ENCODE results near the gene ZNF778. TPM values are rescaled to one million over a fixed set of nuclear protein-coding genes. Genes with fewer than 3 reads are reported as not detected.
"Not testable (repeated sequence)": the region's sequence is repeated elsewhere in the genome, so short reads cannot be mapped to it uniquely, and the experiment has no call there.

ZNF778 gene
- total RNA-seq, 2 experiments from 2014 or later = 3.5 to 3.6 TPM

DNA sequence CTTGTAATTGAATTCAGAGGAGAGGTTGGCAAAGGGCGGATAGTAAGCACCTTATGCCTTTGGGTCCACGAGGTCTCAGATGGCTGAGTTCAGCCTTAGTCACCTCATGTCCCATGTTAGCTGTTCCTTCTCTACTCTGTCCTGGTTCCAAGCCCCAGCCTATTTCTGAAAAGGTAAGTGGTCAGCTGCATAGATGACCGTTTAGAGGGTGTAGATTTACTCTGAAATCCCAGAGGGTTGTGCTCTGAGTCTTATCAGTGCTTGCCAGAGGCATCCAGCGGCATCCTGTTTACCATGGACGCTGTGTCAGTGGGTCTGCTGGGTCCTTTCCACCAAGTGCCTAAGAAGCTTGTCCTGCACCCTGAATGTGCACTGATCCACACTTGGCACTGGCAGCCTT, 1.9 kb downstream of the ZNF778 start:
- CTCF ChIA-PET = no interaction called here
- Mint-ChIP-seq H3K36me3 (ENCODE audit: low read depth) (peaks cover 10% of the 10 kb centered on the region), H3K4me3 (peak overlapping the region; percentile 58), H3K4me1 (ENCODE audit: low read depth) (peaks cover 20% of the 10 kb centered on the region), H3K27me3 (ENCODE audit: low read depth) (no peaks in the 10 kb centered on the region), H3K9me3 (no peaks in the 10 kb centered on the region), H3K27ac (no peak overlapping the region)
- DNase-seq = no peak
- intact Hi-C loops (cut with micrococcal nuclease) = loop anchor here (5.0 kb wide), 1 partner anchor 122 kb away; no protein-coding TSS in a partner anchor

DNA sequence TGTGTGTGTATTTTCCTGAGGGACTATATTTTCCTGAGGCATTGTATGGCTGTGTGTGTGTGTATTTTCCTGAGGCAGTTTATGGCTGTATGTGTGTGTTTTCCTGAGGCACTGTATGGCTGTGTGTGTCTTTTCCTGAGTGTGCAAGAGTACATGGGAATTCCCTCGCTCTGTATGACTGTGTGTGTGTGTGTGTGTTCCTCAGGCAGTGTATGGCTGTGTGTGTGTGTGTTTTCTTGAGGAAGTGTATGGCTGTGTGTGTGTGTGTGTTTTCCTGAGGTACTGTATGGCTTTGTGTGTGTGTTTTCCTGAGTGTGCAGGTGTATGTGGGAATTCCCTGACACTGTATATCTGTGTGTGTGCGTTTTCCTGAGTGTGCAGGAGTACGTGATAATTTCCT, 4.1 kb downstream of the ZNF778 start:
- intact Hi-C loops (cut with micrococcal nuclease) = no loop called here
- CTCF ChIA-PET = no interaction called here
- H3K36me3 Mint-ChIP-seq (ENCODE audit: low read depth) = peaks cover 31% of the 10 kb centered on the region
- H3K9me3 Mint-ChIP-seq = peaks cover 2% of the 10 kb centered on the region
- H3K4me3 Mint-ChIP-seq = no peak overlapping the region
- H3K27me3 Mint-ChIP-seq (ENCODE audit: low read depth) = no peaks in the 10 kb centered on the region
- no peak overlapping the region for H3K27ac Mint-ChIP-seq
- peaks cover 11% of the 10 kb centered on the region for H3K4me1 Mint-ChIP-seq (ENCODE audit: low read depth)
- DNase-seq = no peak

DNA sequence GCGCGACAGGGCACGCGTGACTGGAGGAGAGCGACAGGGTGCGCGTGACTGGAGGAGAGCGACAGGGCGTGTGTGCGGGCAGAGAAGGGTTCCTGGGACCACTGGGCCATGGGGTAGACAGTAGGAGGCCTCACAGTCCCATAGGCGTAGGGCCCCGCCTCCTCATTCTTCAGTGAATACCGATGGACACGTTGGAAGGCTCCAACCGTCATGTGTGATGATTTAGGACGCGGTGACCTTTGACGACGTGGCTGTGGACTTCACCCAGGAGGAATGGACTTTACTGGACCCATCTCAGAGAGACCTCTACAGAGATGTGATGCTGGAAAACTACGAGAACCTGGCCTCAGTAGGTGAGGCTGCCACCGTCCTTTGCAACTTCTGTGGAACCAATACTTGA, 5.4 kb downstream of the ZNF778 start:
- Mint-ChIP-seq H3K9me3 (peaks cover 13% of the 10 kb centered on the region), H3K27me3 (ENCODE audit: low read depth) (no peaks in the 10 kb centered on the region), H3K4me1 (ENCODE audit: low read depth) (peaks cover 7% of the 10 kb centered on the region), H3K36me3 (ENCODE audit: low read depth) (peaks cover 44% of the 10 kb centered on the region), H3K4me3 (no peak overlapping the region), H3K27ac (no peak overlapping the region)
- no peak for DNase-seq
- CTCF ChIA-PET = no interaction called here
- intact Hi-C loops (cut with micrococcal nuclease) = no loop called here

- H3K36me3 Mint-ChIP-seq (ENCODE audit: low read depth) = peaks cover 58% of the 10 kb centered on the region
- H3K27ac Mint-ChIP-seq = no peak overlapping the region
- no peak for DNase-seq
Measured at GRCh38 chr16:89224665-89225064, 7.2 kb downstream of the ZNF778 start.

DNA sequence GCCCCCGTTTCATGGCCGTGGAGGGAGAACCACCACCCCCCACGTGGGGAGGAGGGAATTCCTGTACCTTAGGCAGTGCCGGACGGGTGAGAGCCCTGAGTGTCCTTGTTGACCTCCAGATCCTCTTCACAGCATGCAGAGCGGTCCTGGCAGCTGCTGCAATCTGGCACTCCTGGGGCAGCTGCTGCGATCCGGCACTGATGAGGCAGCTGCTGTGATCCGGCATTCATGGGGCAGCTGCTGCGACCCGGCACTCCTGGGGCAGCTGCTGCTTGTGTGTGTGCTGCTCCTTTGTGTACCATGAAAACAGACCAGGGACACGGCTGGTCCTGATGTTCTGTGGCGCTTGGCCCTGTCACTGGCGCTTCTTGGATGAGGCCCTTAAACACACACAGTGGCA, 12.8 kb downstream of the ZNF778 start:
- Mint-ChIP-seq H3K4me3 (no peak overlapping the region), H3K27ac (no peak overlapping the region), H3K27me3 (ENCODE audit: low read depth) (no peaks in the 10 kb centered on the region), H3K36me3 (ENCODE audit: low read depth) (peaks cover 69% of the 10 kb centered on the region), H3K4me1 (ENCODE audit: low read depth) (peaks cover 4% of the 10 kb centered on the region), H3K9me3 (peaks cover 28% of the 10 kb centered on the region)
- CTCF ChIA-PET = no interaction called here
- no peak for DNase-seq
- intact Hi-C loops (cut with micrococcal nuclease) = no loop called here

More at GRCh38 chr16:89224665-89225064, 7.2 kb downstream of the ZNF778 start:
- H3K27me3 Mint-ChIP-seq (ENCODE audit: low read depth) = no peaks in the 10 kb centered on the region
- CTCF ChIA-PET = interaction anchor here (0.6 to 1.2 kb wide), 2 partner anchors 10 to 64 kb away, joined by 3 read pairs; no protein-coding TSS in a partner anchor
- H3K9me3 Mint-ChIP-seq = peaks cover 26% of the 10 kb centered on the region
- no peak overlapping the region for H3K4me3 Mint-ChIP-seq
- H3K4me1 Mint-ChIP-seq (ENCODE audit: low read depth) = no peaks in the 10 kb centered on the region
- intact Hi-C loops (cut with micrococcal nuclease) = no loop called here

DNA sequence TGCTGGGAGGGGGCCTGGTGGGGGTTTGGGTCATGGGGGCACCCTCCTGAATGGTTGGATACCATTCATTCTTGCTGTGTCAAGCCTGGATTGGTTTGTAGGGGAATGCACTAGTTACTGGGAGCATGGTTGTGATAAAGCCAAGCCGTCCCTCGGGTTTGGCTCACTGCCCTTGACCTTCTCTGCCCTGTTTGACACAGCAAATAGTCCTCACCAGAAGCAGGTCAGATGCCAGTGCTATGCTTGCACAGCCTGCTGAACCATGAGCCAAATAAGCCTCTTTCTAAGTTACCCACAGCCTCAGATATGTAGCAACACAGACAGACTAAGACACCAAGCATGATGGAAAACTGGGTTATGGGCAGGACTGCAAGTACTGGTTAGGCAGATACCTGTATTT, 14.6 kb downstream of the ZNF778 start:
- Mint-ChIP-seq H3K27me3 (ENCODE audit: low read depth) (no peaks in the 10 kb centered on the region), H3K27ac (no peak overlapping the region), H3K9me3 (peaks cover 21% of the 10 kb centered on the region), H3K4me3 (no peak overlapping the region), H3K36me3 (ENCODE audit: low read depth) (peaks cover 51% of the 10 kb centered on the region), H3K4me1 (ENCODE audit: low read depth) (peaks cover 4% of the 10 kb centered on the region)
- no peak for DNase-seq
- intact Hi-C loops (cut with micrococcal nuclease) = no loop called here
- CTCF ChIA-PET = no interaction called here

DNA sequence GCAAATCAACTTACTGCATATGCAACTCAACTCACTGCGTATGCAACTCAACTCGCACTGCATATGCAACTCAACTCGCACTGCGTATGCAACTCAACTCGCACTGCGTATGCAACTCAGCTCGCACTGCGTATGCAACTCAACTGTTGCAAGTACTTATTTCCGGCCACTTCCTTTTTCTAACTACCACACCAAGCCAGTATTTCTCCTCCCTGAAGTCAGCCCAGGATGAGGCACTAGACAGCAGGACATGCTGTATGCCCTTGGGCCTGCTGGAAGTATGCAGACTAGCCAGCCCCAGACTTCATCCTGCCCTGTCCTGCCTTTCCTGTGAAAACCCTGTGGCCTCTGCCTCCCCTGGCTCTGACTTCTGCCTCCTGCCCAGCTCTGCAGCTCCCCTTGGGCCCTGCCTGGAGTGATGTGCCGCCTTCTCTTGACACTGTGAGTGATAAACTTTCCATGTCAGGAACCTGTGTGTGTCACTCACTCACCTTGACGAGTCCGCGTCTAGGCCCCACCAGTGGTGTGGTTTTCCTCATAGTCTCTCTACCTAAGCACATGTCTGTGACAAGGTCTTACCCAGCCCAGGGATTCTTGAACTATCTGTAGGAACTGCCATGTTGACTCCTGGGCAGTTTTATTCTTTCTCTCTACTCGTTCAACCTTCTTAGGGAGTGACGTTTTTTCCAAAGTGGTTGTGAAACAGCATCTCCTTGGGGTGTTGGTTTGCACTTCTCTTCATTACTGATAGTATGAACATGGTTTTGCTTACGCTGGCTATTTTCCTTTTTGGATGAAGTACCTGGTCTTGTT, 16.4 kb downstream of the ZNF778 start:
- peaks cover 6% of the 10 kb centered on the region for H3K9me3 Mint-ChIP-seq
- H3K36me3 Mint-ChIP-seq (ENCODE audit: low read depth) = peaks cover 33% of the 10 kb centered on the region
- CTCF ChIA-PET = no interaction called here

DNA sequence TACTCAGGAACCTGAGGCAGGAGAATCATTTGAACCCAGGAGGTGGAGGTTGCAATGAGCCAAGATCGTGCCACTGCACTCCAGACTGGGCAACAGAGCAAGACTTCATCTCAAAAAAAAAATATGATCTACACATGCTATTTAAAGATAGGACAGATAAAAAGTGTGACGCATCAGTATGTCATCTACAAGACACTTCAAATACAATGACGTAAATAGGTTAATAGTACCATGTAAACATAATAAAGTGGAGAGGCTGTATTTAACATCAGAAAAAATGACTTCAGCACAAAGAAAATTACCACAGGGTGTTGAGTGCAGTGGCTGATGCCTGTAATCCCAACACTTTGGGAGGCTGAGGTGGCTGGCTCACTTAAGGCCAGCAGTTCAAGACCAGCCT, 20.2 kb downstream of the ZNF778 start:
- DNase-seq = no peak
- Mint-ChIP-seq H3K27me3 (ENCODE audit: low read depth) (no peaks in the 10 kb centered on the region), H3K4me3 (no peak overlapping the region), H3K27ac (no peak overlapping the region), H3K36me3 (ENCODE audit: low read depth) (peaks cover 10% of the 10 kb centered on the region), H3K4me1 (ENCODE audit: low read depth) (peaks cover 13% of the 10 kb centered on the region), H3K9me3 (peaks cover under 1% of the 10 kb centered on the region)
- CTCF ChIA-PET = no interaction called here
- intact Hi-C loops (cut with micrococcal nuclease) = no loop called here

More for the DNA sequence above, 16.4 kb downstream of the ZNF778 start:
- Mint-ChIP-seq H3K4me1 (ENCODE audit: low read depth) (peaks cover 4% of the 10 kb centered on the region), H3K4me3 (no peak overlapping the region), H3K27ac (no peak overlapping the region), H3K27me3 (ENCODE audit: low read depth) (no peaks in the 10 kb centered on the region)
- DNase-seq = no peak
- intact Hi-C loops (cut with micrococcal nuclease) = no loop called here

DNA sequence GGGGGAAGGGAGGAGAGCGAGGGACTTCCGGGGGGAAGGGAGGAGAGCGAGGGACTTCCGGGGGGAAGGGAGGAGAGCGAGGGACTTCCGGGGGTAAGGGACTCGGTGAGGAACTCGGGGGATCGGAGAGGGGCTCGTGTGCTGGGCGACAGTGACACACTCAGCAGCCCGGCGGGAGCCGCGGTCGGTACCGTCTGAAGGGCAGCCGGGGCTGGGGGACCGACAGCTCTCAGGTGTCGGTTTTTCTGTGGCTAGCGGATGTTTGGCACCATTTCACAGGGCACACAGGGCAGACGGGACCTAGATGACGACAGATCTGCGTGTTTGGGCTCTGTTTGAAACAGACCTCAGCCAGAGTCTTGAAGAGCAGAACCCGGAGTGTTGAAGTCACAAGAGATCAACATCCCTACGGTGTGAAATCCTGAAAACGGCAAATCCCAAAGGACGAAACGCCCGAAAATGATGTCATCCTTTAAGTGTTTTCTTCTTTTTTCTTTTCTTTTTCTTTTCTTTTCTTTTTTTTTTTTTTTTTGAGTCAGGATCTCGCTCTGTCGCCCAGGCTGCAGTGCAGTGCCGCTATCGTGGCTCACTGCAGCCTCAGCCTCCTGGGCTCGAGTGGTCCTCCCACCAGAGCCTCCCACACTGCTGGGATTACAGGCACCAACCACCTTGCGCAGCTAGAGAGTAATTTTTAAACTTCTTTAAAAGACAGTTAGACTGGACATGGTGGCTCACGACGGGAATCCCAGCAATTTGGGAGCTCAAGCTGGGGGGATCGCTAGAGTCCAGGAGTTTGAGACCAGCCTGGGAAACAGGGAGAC, 23.9 kb downstream of the ZNF778 start:
- no peaks in the 10 kb centered on the region for H3K27me3 Mint-ChIP-seq (ENCODE audit: low read depth)
- intact Hi-C loops (cut with micrococcal nuclease) = loop anchor here (1.0 to 10.0 kb wide), 8 partner anchors 25 to 633 kb away; partner anchors contain the start of genes ACSF3, ANKRD11, CHMP1A and SPATA33
- DNase-seq = peak; percentile 77
- CTCF ChIA-PET = interaction anchor here (1.0 to 1.8 kb wide), 8 partner anchors 9 to 269 kb away, joined by 3 to 5 read pairs (median 4); no protein-coding TSS in a partner anchor
- peaks cover 16% of the 10 kb centered on the region for H3K4me1 Mint-ChIP-seq (ENCODE audit: low read depth)
- peak overlapping the region; percentile 95 for H3K4me3 Mint-ChIP-seq
- H3K9me3 Mint-ChIP-seq = no peaks in the 10 kb centered on the region
- peaks cover 2% of the 10 kb centered on the region for H3K36me3 Mint-ChIP-seq (ENCODE audit: low read depth)
- peak overlapping the region; percentile 95 for H3K27ac Mint-ChIP-seq

DNA sequence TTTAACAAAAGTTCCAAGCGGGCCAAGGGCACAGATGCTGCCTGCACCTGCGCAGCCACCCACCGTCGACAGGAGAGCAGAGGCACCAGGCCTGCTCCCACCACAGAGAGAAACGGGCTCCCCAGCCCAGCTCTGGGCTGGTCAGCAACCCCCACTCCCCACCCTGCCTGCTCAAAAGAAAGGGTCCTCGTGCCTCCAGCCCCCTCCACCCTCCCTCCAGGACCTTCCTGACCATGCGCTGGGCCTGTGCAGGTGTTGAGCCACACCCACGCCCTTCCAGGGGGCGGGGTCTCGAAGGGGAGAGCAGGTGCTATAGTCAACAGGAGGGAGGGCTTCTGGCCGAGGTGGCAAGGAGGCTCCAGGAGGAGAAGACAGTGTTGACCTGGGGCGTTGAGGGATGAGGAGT, 25.3 kb downstream of the ZNF778 start:
- DNase-seq = no peak
- intact Hi-C loops (cut with micrococcal nuclease) = loop anchor here (5.0 to 10.0 kb wide), 4 partner anchors 45 to 632 kb away; partner anchors contain the start of genes ACSF3, CHMP1A, SPATA33 and TCF25
- Mint-ChIP-seq H3K9me3 (no peaks in the 10 kb centered on the region), H3K36me3 (ENCODE audit: low read depth) (peaks cover 2% of the 10 kb centered on the region), H3K27me3 (ENCODE audit: low read depth) (no peaks in the 10 kb centered on the region), H3K4me1 (ENCODE audit: low read depth) (peaks cover 16% of the 10 kb centered on the region), H3K27ac (no peak overlapping the region), H3K4me3 (peak overlapping the region; percentile 21)
- CTCF ChIA-PET = interaction anchor here (1.2 kb wide), 1 partner anchor 47 kb away, joined by 5 read pairs; no protein-coding TSS in a partner anchor

- Mint-ChIP-seq H3K36me3 (ENCODE audit: low read depth) (peaks cover 2% of the 10 kb centered on the region), H3K4me3 (no peak overlapping the region), H3K27me3 (ENCODE audit: low read depth) (no peaks in the 10 kb centered on the region), H3K9me3 (no peaks in the 10 kb centered on the region), H3K4me1 (ENCODE audit: low read depth) (peaks cover 16% of the 10 kb centered on the region), H3K27ac (no peak overlapping the region)
- DNase-seq = no peak
- CTCF ChIA-PET = no interaction called here
- intact Hi-C loops (cut with micrococcal nuclease) = loop anchor here (5.0 to 10.0 kb wide), 4 partner anchors 44 to 631 kb away; partner anchors contain the start of genes ACSF3, CHMP1A, SPATA33 and TCF25
Measured at GRCh38 chr16:89243664-89244063, 26.2 kb downstream of the ZNF778 start.

GRCh38 chr16:89244264-89244663, 26.8 kb downstream of the ZNF778 start:
- H3K27ac Mint-ChIP-seq; DNase-seq; H3K9me3 Mint-ChIP-seq; H3K36me3 Mint-ChIP-seq (ENCODE audit: low read depth); CTCF ChIA-PET; H3K27me3 Mint-ChIP-seq (ENCODE audit: low read depth); H3K4me3 Mint-ChIP-seq: not testable (repeated sequence)
- peaks cover 16% of the 10 kb centered on the region for H3K4me1 Mint-ChIP-seq (ENCODE audit: low read depth)
- intact Hi-C loops (cut with micrococcal nuclease) = loop anchor here (5.0 to 10.0 kb wide), 4 partner anchors 43 to 631 kb away; partner anchors contain the start of genes ACSF3, CHMP1A, SPATA33 and TCF25
